NK-92 treated with Interleukin-12 subunit alpha and Interleukin-12 subunit beta, amount 100 ng/mL, for 24 hours (cell line): ENCODE data around the gene PPM1F.

Source experiments
- DNase-seq: peaks from one replicate; lab custom pipeline; 2025; lab: John Stamatoyannopoulos, UW

PPM1F gene

DNA sequence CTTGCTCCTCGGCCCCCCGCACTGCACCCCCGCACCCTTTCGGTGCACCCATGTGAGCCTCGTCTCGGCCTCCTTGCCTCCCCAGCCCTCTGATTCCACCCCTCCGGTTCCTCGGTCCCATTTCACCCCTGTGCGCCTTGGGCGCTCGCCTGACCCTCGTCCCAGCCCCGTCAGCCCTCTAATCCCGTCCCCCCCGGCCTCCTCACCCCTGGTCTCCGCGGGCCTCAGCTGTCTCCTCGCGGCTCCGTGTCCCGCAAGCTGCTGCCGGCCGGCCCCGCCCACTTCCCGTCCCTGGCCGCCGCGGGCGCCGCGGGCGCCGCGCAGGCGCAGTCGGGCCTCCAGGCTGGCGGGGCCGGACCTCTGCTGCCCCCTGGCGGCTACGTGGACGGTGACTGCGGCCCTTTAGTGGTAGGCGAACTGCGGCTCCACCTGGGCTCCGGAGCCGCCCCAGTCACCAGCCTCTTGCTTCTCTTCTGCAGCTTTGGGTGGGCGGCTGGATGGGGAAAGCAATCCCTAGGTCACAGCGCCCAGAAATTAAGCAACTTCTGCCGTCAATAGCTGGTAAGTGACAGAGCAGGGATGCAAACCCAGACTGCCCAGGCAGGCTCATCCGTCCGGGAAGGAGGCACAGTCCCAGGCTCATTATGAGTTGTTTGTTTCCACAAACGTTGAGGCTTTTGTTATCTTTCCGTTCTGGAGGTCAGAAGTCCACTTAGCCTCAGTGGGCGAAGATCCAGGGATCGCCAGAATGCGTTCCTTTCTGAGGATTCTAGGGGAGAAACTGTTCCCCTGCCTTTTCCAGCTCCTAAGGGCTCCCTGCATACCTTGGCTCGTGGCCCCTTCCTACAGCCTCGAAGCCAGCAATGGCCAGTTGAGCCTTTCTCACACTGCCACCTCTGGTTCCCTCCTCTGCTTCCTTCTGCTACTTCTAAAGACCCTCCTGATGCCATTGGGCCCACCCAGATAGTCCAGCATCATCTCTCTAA, at the start of gene PPM1F:
Gene PPM1F (minus strand): TSS at position 263 of the 986 bp plus-strand sequence. CDS start 6,800 bp downstream, outside the sequence.
- DNase-seq: peak; percentile 72

- DNase-seq: no peak
Observed at GRCh38 chr22:22001664-22002525, 49.2 kb upstream of the PPM1F start.

DNA sequence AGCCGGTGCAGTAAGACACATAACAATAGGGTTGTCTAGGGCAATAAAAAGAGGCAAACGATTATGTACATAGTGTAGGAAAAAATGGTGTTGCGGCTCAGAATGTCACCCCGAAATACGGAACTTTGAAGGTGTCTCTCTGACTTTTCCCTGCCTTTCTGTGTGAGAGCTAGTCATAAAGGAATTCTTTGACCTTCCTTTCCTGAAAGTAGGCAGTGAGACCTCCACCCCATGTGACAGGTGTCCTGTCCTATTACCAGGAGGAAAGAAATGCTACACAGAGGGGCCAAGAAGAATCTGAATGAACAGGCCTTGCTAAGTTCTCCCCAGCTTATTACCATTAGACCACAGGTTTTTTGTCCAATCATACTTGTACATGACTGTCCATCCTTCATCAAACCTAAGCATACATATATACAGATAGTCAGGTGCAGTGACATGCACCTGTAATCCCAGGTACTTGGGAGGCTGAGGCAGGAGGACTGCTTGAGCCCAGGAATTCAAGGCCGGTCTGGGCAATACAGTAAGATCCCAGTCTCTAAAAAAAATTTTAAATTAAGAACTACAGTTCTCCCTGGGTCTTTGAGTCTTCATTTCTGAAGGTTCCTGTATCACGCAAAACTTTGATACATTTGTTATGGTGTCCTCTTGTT, 46.1 kb upstream of the PPM1F start:
- DNase-seq: no peak

- no peak for DNase-seq
Observed at GRCh38 chr22:21996175-21996720, 43.6 kb upstream of the PPM1F start.

DNA sequence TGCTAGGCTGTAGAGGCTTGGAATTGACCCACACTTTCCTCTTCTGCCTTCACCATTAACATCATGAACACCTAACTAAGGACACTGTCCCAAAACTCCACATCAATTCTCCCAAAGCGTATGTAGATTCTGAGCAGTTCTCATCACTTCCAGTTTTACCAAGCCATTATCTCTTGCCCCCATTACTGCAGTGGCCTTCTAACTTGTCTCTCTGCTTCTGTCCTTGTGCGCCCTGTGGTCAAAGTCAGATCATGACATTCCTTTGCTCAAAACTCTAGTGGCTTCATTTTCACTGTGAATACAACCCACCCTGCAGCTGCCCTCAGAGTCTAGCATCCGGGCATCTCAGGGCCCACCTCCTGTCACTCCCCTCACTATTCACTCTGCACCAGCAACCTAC, 43.0 kb upstream of the PPM1F start:
- DNase-seq: no peak

GRCh38 chr22:21994881-21995444, 42.3 kb upstream of the PPM1F start:
- no peak for DNase-seq

GRCh38 chr22:21992593-21993237, 40.1 kb upstream of the PPM1F start:
- no peak for DNase-seq

- no peak for DNase-seq
Observed at GRCh38 chr22:21991774-21992173, 39.1 kb upstream of the PPM1F start.

DNA sequence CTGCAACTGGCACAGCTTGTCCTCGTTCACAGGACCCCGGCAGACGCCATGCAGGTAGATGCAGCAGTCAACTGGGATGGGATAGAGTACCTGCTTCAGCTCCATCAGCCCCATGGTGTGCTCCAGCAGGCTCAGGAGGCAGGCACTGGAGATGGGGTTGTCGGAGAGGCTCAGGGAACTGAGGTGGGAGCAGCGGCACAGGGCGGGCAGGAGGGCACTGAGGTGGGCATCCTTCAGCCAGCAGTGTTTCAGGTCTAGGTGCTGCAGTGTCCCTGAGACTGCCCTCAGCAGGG, 38.6 kb upstream of the PPM1F start:
- no peak for DNase-seq

GRCh38 chr22:21990445-21991303, 38.0 kb upstream of the PPM1F start:
- no peak for DNase-seq

GRCh38 chr22:21989049-21989448, 36.4 kb upstream of the PPM1F start:
- no peak for DNase-seq

GRCh38 chr22:21985214-21985613, 32.6 kb upstream of the PPM1F start:
- no peak for DNase-seq

GRCh38 chr22:21984793-21985192, 32.1 kb upstream of the PPM1F start:
- DNase-seq: no peak

- DNase-seq: peak; percentile 47
Observed at GRCh38 chr22:21982338-21982965, 29.8 kb upstream of the PPM1F start, which contains the start of gene TOP3B. TOP3B (minus strand) TSS chr22:21982787; CDS start chr22:21975709, 7,078 bp downstream.

- DNase-seq: no peak
Observed at GRCh38 chr22:21981874-21982273, 29.2 kb upstream of the PPM1F start.

- no peak for DNase-seq
Observed at GRCh38 chr22:21980547-21980946, 27.9 kb upstream of the PPM1F start.

DNA sequence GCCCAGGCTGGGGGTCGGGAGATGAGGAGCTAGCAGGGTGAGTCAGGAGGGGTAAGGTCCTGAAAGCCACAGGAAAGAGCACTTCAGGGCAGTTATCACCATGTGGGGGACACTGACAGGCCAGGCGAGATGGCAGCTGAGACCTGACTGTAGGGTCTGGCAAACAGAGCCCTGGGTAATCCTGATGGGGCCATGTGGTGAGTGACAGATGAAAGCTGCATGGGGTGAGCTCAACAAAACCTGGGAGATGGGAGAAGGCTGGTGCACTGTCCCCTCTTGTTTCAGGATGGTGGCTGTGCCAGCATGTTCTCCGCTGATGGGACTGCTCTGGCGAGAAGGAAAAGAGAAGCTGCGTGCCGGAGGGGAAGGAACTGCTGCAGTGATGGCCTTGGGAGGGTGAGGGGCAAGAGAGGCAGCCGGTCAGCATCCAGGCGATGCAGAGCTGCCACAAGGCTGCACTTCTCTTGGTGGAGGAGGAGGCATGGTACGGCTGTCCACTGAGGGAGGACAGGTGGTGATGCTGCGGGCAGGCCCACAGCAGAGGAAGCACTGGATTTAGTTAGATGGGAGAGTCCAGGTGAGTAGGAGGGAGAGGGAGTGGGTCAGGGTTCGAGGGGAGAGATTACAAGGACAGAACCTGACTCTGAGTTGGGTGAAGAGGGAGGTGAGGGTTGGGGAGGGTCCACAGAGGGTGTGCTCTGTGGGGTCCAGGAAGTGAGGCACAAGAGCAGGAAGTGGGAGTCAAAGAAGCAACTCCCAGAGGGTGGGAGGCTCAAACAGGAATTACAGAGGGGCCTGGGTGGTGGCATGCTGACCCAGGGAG, 26.1 kb upstream of the PPM1F start:
- no peak for DNase-seq

DNA sequence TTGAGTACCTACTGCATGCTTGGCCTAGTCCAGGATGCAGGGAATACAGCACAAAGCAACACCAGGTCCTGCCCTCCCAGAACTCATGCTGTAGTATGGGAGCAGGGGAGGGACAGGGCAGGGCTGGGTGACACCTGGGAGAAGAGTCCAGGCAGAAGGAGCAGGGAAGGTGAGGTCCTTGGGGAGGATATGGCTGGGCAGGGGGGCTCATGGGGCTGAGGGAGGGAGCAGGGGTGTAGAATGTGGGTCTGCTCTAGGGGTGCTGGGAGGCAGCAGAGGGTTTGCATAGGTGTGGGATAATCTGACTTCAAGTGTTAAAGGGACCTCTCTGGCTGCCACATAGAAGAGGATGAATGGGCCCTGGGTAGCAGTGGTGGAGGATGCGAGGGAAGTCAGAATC, 25.2 kb upstream of the PPM1F start:
- no peak for DNase-seq

GRCh38 chr22:21975854-21976345, 23.3 kb upstream of the PPM1F start:
- no peak for DNase-seq
